Right ventricle myocardium superior (tissue), 1 donor: Measurements from ENCODE around the gene NPIPB2. TPM values are rescaled to one million over a fixed set of nuclear protein-coding genes. Genes with fewer than 3 reads are reported as not detected.
"Not testable (repeated sequence)": the region's sequence is repeated elsewhere in the genome, so short reads cannot be mapped to it uniquely, and the experiment has no call there.

Source experiments
- ATAC-seq: fragments of 200-7000 bp; cut with Tn5 transposase; one replicate; pipeline ENCODE4 v1.9.1; 2020; ENCODE audit warnings: mild to moderate bottlenecking; ENCODE audit not compliant: poor library complexity
- DNase-seq: peaks from one replicate; pipeline ENCODE4 v3.0.0-alpha.2; 2020
- intact Hi-C: fragments of 100-400 bp; cut with DNase I; formaldehyde crosslinking; loops from one replicate; pipeline ENCODE4 v1.11.2; 2022
- total RNA-seq: library from RNA; stranded (reverse); fragmentation: NEBNext Ultra II Directional; extraction: Animal tissue kit (Norgen Biotek cat#: 25700); gene quantifications from one replicate; pipeline ENCODE4 v1.2.1, GENCODE V29; 2021
- donor health status: DM: no; HTN: yes; CAD: no; lungs with severe emphysema.

Gene NPIPB2
- total RNA-seq, 1 donor from 2014 or later, result 1.6 TPM

DNA sequence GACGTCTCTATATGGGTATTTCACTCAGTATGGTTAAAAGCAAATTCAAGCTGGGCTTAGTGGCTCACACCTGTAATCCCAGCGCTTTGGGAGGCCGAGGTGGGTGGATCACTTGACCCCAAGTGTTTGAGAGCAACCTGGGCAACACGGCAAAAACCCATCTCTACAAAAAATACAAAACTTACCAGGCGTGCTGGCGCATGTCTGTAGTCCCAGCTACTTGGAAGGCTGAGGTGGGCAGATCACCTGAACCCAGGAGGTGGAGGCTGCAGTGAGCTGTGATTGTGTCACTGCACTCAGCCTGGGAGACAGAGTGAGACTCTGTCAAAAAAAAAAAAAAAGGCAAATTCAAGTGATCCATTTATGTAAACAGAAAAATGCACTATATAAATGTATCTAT lies 21.9 kb upstream of the NPIPB2 start:
- DNase-seq (no peak), ATAC-seq (no peak)
- intact Hi-C loops, result no loop called here

DNA sequence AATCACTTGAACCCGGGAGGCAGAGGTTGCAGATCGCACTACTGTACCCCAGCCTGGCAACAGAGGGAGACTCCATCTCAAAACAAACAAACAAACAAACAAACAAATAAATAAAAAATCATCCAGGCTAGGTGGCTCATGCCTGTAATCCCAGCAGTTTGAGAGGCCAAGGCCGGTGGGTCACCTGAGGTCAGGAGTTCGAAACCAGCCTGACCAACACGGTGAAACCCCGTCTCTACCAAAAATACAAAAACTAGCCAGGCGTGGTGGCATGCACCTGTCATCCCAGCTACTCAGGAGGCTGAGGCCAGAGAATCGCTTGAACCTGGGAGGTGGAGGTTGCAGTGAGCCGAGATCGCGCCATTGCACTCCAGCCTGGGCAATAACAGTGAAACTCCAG lies 21.1 kb upstream of the NPIPB2 start:
- intact Hi-C loops, DNase-seq, ATAC-seq: not testable (repeated sequence)

DNA sequence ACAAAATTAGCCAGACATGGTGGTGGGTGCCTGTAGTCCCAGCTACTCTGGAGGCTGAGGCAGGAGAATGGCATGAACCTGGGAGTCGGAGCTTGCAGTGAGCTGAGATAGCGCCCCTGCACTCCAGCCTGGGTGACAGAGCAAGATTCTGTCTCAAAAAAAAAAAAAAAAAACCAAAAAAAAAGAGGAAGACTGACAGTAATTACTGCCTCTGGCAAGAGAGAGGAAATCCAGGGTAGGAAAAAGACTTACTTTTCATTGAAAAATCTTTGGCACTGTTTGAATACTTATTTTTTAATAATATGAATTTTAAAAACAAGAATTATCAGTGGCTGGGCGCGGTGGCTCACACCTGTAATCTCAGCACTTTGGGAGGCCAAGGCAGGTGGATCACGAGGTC lies 20.6 kb upstream of the NPIPB2 start:
- intact Hi-C loops, ATAC-seq, DNase-seq: not testable (repeated sequence)

DNA sequence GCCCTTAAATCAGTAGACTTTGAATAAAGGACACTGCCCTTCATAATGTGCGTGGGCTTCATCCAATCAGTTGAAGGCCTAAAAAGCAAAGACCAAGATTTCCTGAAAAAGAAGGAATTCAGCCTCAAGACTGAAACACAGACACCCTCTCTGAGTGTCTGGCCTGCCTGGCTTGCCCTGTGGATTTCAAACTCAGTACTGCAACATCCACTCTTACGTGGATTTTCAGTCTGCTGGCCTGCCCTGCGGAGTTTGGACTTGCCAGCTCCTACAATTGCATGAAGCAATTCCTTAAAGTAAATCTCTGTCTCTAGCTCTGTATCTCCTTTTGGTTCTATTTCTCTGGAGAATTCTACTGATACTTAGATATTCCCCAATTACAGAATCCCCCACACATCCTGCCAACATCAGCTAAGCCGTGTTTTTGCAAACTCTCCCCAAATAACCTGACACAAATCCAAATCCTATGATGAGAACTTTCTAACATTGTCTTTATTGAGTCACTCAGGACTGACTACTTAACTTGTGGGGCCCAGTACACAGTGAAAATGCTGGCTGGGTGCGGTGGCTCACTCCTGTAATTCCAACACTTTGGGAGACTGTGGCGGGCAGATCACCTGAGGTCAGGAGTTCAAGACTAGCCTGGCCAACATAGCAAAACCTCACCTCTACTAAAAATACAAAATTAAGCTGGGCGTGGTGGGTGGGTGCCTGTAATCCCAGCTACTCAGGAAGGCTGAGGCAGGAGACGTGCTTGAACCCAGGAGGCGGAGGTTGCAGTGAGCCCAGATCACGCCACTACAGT lies 15.9 kb upstream of the NPIPB2 start:
- intact Hi-C loops, result no loop called here
- DNase-seq (no peak), ATAC-seq (no peak)

DNA sequence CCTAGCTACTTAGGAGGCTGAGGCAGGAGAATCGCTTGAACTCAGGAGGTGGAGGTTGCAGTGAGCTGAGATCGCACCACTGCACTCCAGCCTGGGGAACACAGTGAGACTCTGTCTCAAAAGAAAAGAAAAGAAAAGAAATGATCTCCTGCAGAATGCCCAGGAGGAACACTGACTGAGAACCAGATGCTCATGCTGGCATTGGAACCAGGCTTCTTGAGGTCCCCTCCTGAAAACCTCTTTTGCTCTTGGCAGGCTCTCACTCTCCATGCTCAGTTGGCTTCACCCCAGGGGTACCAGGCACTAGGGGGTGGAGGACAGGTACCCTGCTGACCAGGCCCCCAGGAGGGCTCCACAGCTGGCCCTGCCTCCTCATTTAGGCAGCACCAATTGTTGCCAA lies 14.7 kb upstream of the NPIPB2 start:
- intact Hi-C loops, result no loop called here
- no peak for DNase-seq
- ATAC-seq, result no peak

DNA sequence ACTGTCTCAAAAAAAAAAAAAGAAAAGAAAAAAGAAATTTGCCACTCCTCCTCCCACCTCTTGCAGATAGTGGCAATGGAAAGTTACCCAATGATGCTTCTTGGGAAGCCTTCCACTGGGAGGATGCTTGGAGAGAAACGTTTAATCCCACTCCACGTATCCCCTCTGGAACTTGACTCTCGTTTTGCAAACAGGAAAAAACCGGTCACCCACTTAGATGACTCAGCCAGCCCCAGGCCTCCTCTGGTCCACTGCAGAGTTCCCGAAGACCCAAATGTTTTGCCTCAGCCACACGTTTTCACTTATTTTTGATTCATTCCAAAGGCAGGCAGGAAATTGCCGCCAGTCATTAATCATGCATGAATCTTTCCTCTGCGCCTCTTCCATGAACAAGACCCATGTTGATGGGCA lies 13.9 kb upstream of the NPIPB2 start:
- no peak for ATAC-seq
- intact Hi-C loops, result no loop called here
- DNase-seq, result no peak

DNA sequence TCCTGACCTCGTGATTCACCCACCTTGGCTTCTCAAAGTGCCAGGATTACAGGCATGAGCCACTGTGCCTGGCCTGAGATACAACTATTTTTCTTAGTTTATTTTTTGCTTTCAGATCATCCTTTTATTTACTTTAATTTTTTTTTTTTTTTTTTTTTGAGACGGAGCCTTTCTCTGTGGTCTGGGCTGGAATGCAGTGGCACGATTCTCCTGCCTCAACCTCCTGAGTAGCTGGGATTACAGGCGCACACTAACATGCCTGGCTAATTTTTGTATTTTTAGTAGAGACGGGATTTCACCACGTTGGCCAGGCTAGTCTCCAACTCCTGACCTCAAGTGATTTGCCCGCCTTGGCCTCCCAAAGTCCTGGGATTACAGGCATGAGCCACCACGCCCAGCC lies 11.7 kb upstream of the NPIPB2 start:
- ATAC-seq, DNase-seq, intact Hi-C loops: not testable (repeated sequence)

DNA sequence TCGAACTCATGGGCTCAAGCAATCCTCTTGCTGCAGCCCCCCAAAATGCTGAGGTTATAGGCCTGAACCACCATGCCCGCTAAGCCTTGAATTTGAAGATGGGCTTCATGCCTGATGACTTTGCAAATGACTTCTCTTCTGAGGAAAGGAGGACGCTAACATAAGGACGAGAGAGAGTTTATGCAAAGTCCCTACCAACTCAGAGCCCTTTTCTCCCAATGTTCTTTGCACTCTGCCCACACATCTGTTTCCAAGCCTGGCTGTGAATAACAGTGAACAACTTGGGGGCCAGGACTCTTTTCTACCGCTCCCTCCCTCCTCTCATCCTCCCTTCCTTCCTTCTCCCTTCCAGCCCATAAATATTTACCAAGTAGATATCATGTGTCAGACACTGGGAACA lies 8.5 kb upstream of the NPIPB2 start:
- DNase-seq, result no peak
- intact Hi-C loops, result no loop called here
- ATAC-seq, result no peak

DNA sequence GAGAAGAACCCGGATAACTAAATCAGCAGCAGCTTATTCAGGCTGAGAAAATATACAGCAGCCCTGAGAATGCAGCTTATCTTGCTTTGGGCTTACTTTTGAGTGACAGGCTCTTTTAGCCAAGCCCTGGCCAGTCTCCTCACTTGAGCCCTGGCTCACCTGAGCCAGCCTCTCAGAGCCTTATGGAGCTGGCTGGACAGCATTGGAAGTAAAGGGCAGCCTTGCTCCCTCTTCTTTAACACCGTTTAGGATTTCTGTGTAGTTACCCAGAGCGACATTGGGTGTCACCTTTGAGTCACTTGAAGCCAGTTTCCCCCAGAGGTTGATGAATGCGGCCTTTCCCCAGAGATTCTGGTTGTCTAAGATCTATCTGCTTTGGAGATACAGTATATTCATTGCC lies 7.7 kb upstream of the NPIPB2 start:
- intact Hi-C loops, result loop anchor here (5.0 kb wide), 1 partner anchor 118 kb away; no protein-coding TSS in a partner anchor
- ATAC-seq (peak; percentile 88), DNase-seq (no peak)

DNA sequence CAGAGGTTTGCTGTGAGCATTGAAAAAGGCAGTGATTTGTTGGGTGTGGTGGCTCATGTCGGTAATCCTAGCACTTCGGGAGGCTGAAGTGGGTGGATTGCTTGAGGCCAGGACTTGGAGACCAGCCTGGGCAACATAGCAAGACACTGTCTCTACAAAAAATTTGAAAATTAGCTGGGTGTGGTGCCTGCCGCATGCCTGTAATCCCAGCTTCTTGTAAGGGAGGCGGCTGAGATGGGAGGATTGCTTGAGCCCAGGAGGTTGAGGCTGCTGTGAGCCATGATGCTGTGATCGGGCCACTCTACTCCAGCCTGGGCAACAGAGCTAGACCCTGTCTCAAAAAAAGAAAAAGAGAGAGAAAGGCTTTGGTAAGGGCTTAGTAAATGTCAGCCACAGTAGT lies 7.0 kb upstream of the NPIPB2 start:
- intact Hi-C loops, result loop anchor here (5.0 kb wide), 1 partner anchor 118 kb away; no protein-coding TSS in a partner anchor
- no peak for ATAC-seq
- DNase-seq, result no peak

DNA sequence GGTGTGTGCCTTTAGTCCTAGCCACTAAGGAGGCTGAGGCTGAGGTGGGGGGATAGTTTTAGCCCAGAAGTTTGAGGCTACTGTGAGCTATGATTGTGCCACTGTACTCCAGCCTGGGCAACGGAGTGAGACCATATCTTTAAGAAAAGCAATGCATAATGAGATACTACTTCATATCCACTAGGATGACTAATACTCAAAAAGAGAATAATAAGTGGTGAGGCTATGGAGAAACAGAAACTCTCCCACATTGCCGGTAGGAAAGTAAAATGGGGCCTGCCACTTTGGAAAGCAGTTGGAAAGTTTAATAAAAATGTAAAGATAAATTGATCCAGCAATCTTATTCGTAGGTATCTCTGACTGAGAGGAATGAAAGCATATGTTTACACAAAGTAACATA lies 4.6 kb upstream of the NPIPB2 start:
- DNase-seq, result no peak
- intact Hi-C loops, result loop anchor here (5.0 kb wide), 1 partner anchor 121 kb away; no protein-coding TSS in a partner anchor
- ATAC-seq, result no peak

DNA sequence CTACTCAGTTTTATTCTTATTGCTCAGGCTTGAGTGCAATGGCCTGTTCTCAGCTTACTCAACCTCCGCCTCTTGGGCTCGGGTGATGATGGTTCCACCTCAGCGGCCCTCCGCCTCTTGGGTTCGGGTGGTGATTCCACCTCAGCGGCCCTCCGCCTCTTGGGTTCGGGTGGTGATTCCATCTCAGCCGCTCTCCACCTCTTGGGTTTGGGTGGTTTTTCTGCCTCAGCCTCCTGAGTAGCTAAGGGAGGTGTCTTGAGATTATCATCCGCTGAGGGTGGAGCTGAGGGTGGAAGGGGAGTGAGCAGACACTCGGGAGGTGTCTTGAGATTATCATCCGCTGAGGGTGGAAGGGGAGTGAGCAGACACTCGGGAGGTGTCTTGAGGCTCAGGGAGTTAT lies 14.5 kb downstream of the NPIPB2 start:
- ATAC-seq, intact Hi-C loops, DNase-seq: not testable (repeated sequence)

DNA sequence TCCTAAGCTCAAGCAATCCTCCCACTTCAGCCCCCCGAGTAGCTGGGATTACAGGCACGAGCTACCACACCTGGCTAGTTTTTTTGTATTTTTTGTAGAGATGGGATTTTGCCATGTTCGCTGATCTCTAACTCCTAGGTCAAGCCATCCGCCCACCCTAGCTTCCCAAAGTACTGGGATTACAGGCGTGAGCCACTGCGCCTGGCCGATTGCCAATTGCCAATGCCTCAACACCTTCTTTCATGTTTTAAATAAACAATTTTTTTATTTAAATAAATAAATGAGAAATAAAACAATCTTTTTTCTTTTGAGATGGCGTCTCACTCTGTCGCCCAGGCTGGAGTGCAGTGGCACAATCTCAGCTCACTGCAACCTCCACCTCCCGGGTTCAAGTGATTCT lies 17.8 kb downstream of the NPIPB2 start:
- intact Hi-C loops, DNase-seq, ATAC-seq: not testable (repeated sequence)

DNA sequence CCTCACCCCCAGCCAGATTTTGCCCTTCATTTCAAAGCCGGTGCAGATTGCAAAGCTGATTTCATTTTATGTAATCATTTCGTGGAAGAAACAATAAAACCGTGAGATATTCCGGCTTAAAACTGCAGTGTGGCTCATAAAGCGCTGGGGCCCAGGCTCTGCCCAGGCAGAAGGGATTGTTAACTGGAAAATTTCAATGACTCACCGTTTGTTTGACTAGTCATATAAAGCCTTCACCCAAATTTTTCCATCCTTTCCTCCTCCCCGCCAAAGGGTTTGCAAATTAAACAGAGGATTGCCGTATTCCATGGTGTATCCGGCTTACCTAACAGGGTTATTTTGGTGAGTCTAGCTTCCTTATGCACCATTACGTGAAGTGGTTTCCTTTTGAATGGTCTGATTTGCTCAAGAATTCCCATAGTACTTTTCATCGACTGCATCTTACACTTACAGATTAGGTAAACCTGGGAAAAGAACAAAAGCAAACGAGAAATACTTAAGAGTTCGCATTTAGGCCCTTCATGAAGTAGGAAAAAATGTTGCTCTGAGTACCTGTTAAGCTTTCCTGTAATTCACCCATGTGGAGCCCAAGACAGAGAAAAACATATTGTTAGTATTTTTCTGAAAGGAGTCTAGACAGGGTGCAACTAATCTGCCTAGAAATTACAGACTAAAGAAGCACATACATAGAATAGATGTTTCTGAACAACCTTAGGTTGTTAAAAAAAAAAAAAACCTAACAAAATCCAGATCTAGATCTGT lies 25.1 kb downstream of the NPIPB2 start:
- no peak for ATAC-seq
- DNase-seq, result no peak
- intact Hi-C loops, result no loop called here

DNA sequence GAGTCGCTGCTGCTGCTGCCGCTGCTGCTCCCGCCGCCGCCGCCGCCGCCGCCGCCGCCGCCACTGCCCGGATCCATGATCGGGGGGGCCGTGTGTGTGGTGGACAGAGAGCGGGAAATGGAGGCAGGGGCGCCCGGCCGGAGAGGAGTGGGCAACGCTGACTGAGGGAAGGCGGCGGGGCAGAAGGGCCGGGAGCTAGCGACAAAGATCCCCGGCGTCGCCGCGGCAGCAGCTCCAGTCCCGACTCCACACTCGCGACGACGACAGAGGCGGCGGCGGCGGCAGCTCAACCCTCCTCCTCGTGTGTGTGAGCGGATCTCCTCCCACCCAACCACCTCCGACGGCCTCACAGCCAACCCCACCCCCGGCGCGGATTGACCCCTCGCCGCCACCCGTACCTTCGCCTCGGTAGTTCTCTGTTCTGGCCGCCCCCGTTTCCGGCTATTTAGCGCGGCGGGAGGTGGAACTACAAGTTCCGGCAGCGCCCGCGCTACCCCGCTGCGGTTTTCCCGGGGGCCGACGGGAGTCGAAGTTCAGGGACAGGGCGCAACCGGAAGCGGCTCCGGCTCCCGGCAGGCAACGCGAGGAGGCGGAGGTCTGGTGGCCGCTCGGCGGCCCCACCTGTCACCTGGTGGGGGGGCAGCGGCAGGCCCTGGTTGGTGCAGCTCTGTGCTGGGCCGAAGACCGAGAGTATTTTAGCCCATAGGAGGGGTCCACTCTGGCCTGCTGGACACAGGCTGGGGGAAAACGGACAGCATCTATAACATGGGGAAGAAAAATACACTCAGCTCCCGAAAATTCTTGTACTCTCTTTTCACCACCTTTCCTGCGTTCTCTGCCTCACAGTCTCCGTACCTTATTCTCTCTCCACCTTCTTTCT lies 26.0 kb downstream of the NPIPB2 start, which contains the start of gene GSPT1:
TSS of gene GSPT1 (minus strand) at position 313 of the 880 bp plus-strand sequence. CDS start at position 77, 236 bp downstream.
- ATAC-seq (peak; percentile 97), DNase-seq (peak; percentile 99)
- intact Hi-C loops, result no loop called here

DNA sequence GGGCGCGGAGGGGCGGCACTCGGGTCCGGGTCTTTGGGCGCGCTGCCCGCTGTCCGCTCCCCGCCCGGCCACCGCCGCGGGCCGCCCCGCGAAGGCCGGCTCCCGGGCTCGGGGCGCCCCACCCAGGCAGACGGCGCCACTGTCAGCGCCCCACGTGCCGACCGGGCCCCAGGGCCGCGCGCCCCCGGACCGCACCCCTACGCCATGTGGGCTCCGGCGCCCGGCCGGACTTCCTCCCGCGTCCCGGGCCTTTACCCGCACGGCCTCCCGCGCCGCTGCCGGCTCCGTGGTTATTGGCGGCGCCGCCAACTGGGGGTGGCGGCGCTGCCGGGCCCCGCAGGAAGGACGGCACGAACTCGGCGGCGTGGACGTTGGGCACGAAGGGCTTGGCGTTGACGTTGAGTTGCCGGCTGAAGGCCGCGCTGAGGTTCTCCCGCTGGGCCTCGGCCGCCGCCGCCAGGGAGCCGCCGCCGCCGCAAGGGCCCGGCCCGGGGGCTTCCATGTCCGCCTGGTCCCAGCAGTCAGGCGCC lies 26.7 kb downstream of the NPIPB2 start:
- peak; percentile 62 for DNase-seq
- intact Hi-C loops, result no loop called here
- peak; percentile 6 for ATAC-seq

DNA sequence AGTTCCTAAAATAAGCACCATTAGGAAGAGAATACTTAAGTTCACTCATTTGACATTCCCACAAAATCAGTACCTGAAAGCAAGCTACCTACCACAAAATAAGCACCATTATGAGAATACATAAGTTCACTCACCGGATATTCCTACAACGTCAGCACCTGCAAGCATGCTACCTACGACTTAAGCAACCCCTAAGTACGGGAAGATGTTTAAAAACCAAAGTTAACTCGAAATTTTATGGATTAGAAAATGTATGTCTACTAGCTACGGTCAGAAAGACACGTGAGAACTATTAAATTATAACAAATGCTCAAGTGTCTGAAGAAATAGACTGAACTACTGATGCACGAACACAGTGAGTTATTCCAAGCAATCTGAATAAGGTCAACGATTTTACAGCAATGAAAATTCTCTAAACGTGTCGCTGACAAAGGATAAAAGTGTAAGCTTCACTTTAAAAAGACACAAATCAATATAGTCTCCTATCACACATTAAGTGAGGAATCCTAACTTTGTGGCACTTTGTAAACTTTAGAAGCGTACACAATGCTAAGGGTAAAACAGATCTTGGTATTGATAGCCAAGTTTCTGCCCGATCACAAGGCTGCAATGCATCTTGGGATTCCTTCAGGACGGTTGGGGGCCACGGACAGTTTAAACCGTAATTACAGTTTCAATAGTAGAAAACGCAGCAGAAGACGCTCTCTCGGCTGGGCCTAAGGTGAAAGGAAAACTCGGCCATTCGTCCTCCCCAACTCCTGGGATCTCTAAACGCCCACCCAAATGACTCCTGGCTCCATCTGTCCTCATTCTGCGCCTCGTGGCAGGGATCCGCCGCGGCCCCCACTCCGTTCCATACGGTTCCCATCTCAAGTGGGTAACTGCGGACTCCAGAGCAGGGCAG lies 27.4 kb downstream of the NPIPB2 start:
- intact Hi-C loops, result no loop called here
- no peak for DNase-seq
- no peak for ATAC-seq
